Keratinocyte (primary cell): ENCODE data around the gene CYP2F1. TPM values are rescaled to one million over a fixed set of nuclear protein-coding genes. Genes with fewer than 3 reads are reported as not detected.
"Not testable (repeated sequence)": the region's sequence is repeated elsewhere in the genome, so short reads cannot be mapped to it uniquely, and the experiment has no call there.

Experiments used
- DNase-seq: peaks from one replicate; pipeline ENCODE4 v3.0.0-alpha.2; 2011; ENCODE audit warnings: low read depth, missing footprints, low spot score
- FAIRE-seq: peaks from 2 replicates; lab custom pipeline; 2011; peaks lifted over from hg19 to GRCh38; lab: Jason Lieb, UNC
- H2AFZ ChIP-seq: 2 replicates; pipeline ENCODE4 v1.6.0; 2012; ENCODE audit warnings: low read length, control low read depth, inconsistent platforms; ENCODE audit not compliant: control insufficient read depth
- H3K27ac ChIP-seq: 2 replicates; pipeline ENCODE4 v1.5.1; 2011; ENCODE audit warnings: low read length; ENCODE audit not compliant: control insufficient read depth, insufficient read depth
- H3K27me3 ChIP-seq: 3 replicates; pipeline ENCODE4 v1.6.0; 2011; ENCODE audit warnings: low read length; ENCODE audit not compliant: control insufficient read depth, insufficient read depth; ENCODE audit errors: extremely low read depth
- H3K36me3 ChIP-seq, 2 experiments: 2 replicates in 1 of 2; 3 replicates in 1 of 2; pipeline ENCODE4 v1.5.1; 2011; ENCODE audit warnings: low read length in 2 of 2, mild to moderate bottlenecking in 1 of 2; ENCODE audit not compliant: control insufficient read depth in 2 of 2, insufficient read depth in 2 of 2; ENCODE audit errors: extremely low read depth in 1 of 2
- H3K4me1 ChIP-seq: 3 replicates; pipeline ENCODE4 v1.5.1; 2011; ENCODE audit warnings: low read length; ENCODE audit not compliant: control insufficient read depth, insufficient read depth; ENCODE audit errors: extremely low read depth
- H3K4me2 ChIP-seq: 3 replicates; pipeline ENCODE4 v1.6.0; 2011; ENCODE audit warnings: low read depth, low read length; ENCODE audit not compliant: control insufficient read depth, insufficient read depth; ENCODE audit errors: extremely low read depth
- H3K4me3 ChIP-seq, 3 experiments: fragments of 200-600 bp in 1 of 3; sonication (generic) in 1 of 3; 2 replicates in 2 of 3; 3 replicates in 1 of 3; pipeline ENCODE4 v1.5.1; 2011 to 2016; ENCODE audit warnings: low read length in 3 of 3, mild to moderate bottlenecking in 3 of 3, control low read depth in 2 of 3, inconsistent platforms in 1 of 3, low read depth in 1 of 3, mixed read lengths in 1 of 3, mixed run types in 1 of 3, moderate library complexity in 1 of 3; ENCODE audit not compliant: control insufficient read depth in 2 of 3, insufficient read depth in 2 of 3; ENCODE audit errors: extremely low read depth in 1 of 3
- H3K79me2 ChIP-seq: 2 replicates; pipeline ENCODE4 v1.6.0; 2012; ENCODE audit warnings: low read length; ENCODE audit not compliant: control insufficient read depth, insufficient read depth
- H3K9ac ChIP-seq: 3 replicates; pipeline ENCODE4 v1.6.0; 2011; ENCODE audit warnings: low read length; ENCODE audit not compliant: control insufficient read depth, insufficient read depth; ENCODE audit errors: extremely low read depth
- H3K9me1 ChIP-seq: 3 replicates; pipeline ENCODE4 v1.6.0; 2011; ENCODE audit warnings: low read length; ENCODE audit not compliant: control insufficient read depth, insufficient read depth; ENCODE audit errors: extremely low read depth
- H3K9me3 ChIP-seq: 2 replicates; pipeline ENCODE4 v1.5.1; 2012; ENCODE audit warnings: low read depth, low read length; ENCODE audit not compliant: control insufficient read depth
- H4K20me1 ChIP-seq: 3 replicates; pipeline ENCODE4 v1.6.0; 2011; ENCODE audit warnings: low read length; ENCODE audit not compliant: control insufficient read depth, insufficient read depth; ENCODE audit errors: extremely low read depth
- CTCF ChIP-seq, 3 experiments: IDR thresholded peaks in 1 of 3; conservative IDR thresholded peaks in 1 of 3; optimal IDR thresholded peaks in 1 of 3; 2 replicates in 2 of 3; 3 replicates in 1 of 3; pipeline versions ENCODE3 to v1.5.1; 2011; ENCODE audit warnings: low read length in 3 of 3, mild to moderate bottlenecking in 3 of 3, moderate library complexity in 2 of 3, control low read depth in 1 of 3, inconsistent platforms in 1 of 3; ENCODE audit not compliant: insufficient read depth in 2 of 3; ENCODE audit errors: extremely low read depth in 1 of 3
- EZH2 ChIP-seq: IDR thresholded peaks from one replicate; pipeline ENCODE4 v1.6.1; 2012; ENCODE audit warnings: inconsistent platforms, mild to moderate bottlenecking, low read length, moderate library complexity
- dilution Hi-C: fragments of 300-500 bp; cut with MboI; formaldehyde crosslinking; loops from one replicate; pipeline ENCODE4 v1.7.0; 2020; ENCODE audit warnings: low sequenced_read_pairs; ENCODE audit not compliant: extremely low pct_ligation_motif_present
- polyA plus RNA-seq, 5 experiments: library from polyadenylated mRNA; depleted of rRNA in 3 of 5; stranded (reverse) in 3 of 5; stranded (forward) in 1 of 5; unstranded in 1 of 5; fragments of >200 nt; gene quantifications; 1 replicate in 1 of 5; 2 replicates in 3 of 5; 3 replicates in 1 of 5; pipeline versions ENCODE4 v1.2.1 to v1.2.3, GENCODE V29; 2011 to 2012; ENCODE audit warnings: missing spikeins in 2 of 5, low read depth in 1 of 5, low replicate concordance in 1 of 5

The CYP2F1 gene
- polyA plus RNA-seq, 1 donor (not counting 4 experiments of a cell fraction or from before 2014, with no cell fraction given), result not detected

- Histone ChIP-seq H3K27me3 (no peaks in the 10 kb centered on the region), H2AFZ (no peak overlapping the region), H3K36me3 (no peaks in the 10 kb centered on the region), H4K20me1 (no peaks in the 10 kb centered on the region), H3K9me1 (no peaks in the 10 kb centered on the region), H3K9me3 (no peaks in the 10 kb centered on the region), H3K79me2 (no peaks in the 10 kb centered on the region), H3K4me2 (no peak overlapping the region), H3K4me1 (no peaks in the 10 kb centered on the region), H3K4me3 (no peak overlapping the region), H3K27ac (no peak overlapping the region), H3K9ac (no peak overlapping the region)
- DNase-seq, result no peak
- TF ChIP-seq CTCF (optimal IDR thresholded peaks at IDR 0.05 in 1 of 3, IDR thresholded peaks at IDR 0.05 in 1 of 3, conservative IDR thresholded peaks at IDR 0.05 in 1 of 3; ENCODE audit: extremely low read depth in 1 of 3, insufficient read depth in 2 of 3, low read length in 3 of 3), result no peak
- no peak for TF ChIP-seq EZH2
- no peak for FAIRE-seq
- dilution Hi-C loops, result no loop called here
These were observed 15.5 kb upstream of the CYP2F1 start for GRCh38 chr19:41098762-41099161.

GRCh38 chr19:41102210-41102609, 12.0 kb upstream of the CYP2F1 start:
- H3K79me2 ChIP-seq, H3K36me3 ChIP-seq, H3K9ac ChIP-seq, dilution Hi-C loops, H4K20me1 ChIP-seq, H3K9me3 ChIP-seq, H2AFZ ChIP-seq, H3K4me2 ChIP-seq, DNase-seq, H3K27ac ChIP-seq, H3K4me1 ChIP-seq, H3K27me3 ChIP-seq, H3K4me3 ChIP-seq, H3K9me1 ChIP-seq, FAIRE-seq: not testable (repeated sequence)

GRCh38 chr19:41106177-41106576, 8.1 kb upstream of the CYP2F1 start:
- H3K27ac ChIP-seq, result no peak overlapping the region
- dilution Hi-C loops, result no loop called here
- FAIRE-seq (no peak), DNase-seq (no peak)
- H3K4me2 ChIP-seq, result no peak overlapping the region
- no peak overlapping the region for H3K9ac ChIP-seq
- no peaks in the 10 kb centered on the region for H3K27me3 ChIP-seq
- H3K36me3 ChIP-seq, result no peaks in the 10 kb centered on the region
- no peak overlapping the region for H3K4me3 ChIP-seq
- no peaks in the 10 kb centered on the region for H3K79me2 ChIP-seq
- H3K9me1 ChIP-seq, result no peaks in the 10 kb centered on the region
- no peak overlapping the region for H2AFZ ChIP-seq
- H3K9me3 ChIP-seq, result no peaks in the 10 kb centered on the region
- no peaks in the 10 kb centered on the region for H4K20me1 ChIP-seq
- no peak for TF ChIP-seq EZH2
- TF ChIP-seq CTCF (optimal IDR thresholded peaks at IDR 0.05 in 1 of 3, IDR thresholded peaks at IDR 0.05 in 1 of 3, conservative IDR thresholded peaks at IDR 0.05 in 1 of 3; ENCODE audit: extremely low read depth in 1 of 3, insufficient read depth in 2 of 3, low read length in 3 of 3), result no peak
- H3K4me1 ChIP-seq, result no peaks in the 10 kb centered on the region
